ENCODE measurements around the gene NEDD8. TPM values are rescaled to one million over a fixed set of nuclear protein-coding genes. Genes with fewer than 3 reads are reported as not detected.

The NEDD8 gene
- total and polyA plus RNA-seq, 9 donors = 69.7 to 301 (median 134) TPM

DNA sequence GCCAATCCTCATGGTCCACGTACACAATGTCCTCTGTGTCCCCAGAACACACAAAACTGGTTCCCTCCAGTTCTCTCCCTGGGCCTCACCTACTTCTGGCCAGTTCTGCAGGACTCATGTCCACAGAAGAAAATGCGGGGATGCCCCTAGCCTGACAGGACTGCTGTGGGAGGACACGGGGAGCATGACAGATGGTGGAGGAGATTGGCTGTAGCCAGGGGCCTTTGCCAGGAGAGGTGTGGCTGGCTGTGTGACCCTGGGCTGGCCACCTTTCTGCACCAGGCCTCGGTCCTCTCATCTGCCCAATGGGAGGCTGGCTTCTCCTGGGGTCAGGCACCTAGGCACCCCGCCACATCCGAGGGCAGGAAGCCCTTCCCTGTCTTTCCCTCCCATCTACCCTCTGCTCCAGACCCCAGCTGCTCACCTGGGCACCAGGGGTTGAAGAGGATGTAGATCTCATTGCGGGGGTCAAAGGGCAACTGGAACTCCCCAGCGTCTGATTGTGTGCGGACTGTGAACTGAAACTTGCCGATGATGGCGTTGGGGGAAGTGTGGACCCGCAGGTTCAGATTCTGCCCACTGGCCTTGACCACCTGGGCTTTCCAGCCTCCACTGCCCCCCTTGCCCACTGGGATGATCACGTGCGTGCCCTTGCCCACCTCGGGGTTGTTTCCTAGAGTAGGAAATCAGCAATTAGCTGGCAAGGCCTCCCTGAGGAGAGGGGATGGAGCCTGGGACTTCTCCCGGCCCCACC, 28.0 kb upstream of the NEDD8 start:
- intact Hi-C loops (cut with DNase I) = no loop called here
- Histone ChIP-seq H3K4me1 (ENCODE audit: insufficient read depth) (peaks cover 3% of the 10 kb centered on the region), H3K27ac (no peak overlapping the region), H3K27me3 (no peaks in the 10 kb centered on the region), H3K36me3 (no peaks in the 10 kb centered on the region), H3K4me3 (no peak overlapping the region), H3K9me3 (no peaks in the 10 kb centered on the region)
- no peak for TF ChIP-seq POLR2A (IDR thresholded peaks at IDR 0.05)
- no peak for TF ChIP-seq EP300 (IDR thresholded peaks at IDR 0.05)
- TF ChIP-seq, protein P1, sequence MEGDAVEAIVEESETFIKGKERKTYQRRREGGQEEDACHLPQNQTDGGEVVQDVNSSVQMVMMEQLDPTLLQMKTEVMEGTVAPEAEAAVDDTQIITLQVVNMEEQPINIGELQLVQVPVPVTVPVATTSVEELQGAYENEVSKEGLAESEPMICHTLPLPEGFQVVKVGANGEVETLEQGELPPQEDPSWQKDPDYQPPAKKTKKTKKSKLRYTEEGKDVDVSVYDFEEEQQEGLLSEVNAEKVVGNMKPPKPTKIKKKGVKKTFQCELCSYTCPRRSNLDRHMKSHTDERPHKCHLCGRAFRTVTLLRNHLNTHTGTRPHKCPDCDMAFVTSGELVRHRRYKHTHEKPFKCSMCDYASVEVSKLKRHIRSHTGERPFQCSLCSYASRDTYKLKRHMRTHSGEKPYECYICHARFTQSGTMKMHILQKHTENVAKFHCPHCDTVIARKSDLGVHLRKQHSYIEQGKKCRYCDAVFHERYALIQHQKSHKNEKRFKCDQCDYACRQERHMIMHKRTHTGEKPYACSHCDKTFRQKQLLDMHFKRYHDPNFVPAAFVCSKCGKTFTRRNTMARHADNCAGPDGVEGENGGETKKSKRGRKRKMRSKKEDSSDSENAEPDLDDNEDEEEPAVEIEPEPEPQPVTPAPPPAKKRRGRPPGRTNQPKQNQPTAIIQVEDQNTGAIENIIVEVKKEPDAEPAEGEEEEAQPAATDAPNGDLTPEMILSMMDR (IDR thresholded peaks at IDR 0.05) = no peak
- 82 to 85% (median 83%) methylated on average over 16 of the region's 16 CpGs for WGBS, 3 donors
- no peak for DNase-seq

DNA sequence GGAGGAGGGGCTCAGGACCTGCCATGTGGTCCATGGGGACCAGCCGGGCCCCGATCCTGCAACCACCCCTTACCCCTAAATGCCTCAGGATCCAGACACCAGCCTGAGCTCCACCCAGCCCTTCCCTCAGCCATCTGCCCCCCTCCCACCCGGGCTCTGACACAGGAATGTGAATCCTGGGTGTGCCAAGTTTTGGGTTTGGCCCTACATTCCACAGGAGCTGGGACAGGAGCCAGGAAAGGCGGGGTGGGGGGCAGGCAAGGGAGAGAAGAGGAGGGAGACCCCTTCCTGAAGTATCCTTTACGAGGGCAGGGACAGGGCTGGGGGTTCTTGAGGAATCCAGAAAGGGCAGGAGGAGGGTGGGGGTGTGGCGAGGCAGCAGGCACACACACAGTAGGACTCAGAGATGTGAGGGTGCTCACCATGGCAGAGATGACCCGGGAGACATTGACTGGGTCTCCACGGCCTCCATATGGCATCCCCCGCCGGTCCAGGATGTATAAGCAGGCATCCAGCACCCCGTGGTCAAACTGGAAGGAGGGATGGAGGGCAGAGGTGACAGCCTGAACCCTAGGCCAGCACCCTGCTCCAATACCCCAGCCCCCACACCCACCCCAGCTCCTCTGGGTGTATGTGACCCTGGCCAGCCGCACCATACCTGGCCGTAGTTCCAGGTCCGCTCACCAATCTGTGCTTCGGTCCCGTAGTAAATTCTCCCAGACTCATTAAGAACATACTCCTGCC, 27.3 kb upstream of the NEDD8 start:
- no peak for TF ChIP-seq POLR2A (IDR thresholded peaks at IDR 0.05)
- no peak for TF ChIP-seq EP300 (IDR thresholded peaks at IDR 0.05)
- intact Hi-C loops (cut with DNase I) = no loop called here
- Histone ChIP-seq H3K27me3 (no peaks in the 10 kb centered on the region), H3K4me3 (no peak overlapping the region), H3K9me3 (no peaks in the 10 kb centered on the region), H3K27ac (no peak overlapping the region), H3K36me3 (no peaks in the 10 kb centered on the region), H3K4me1 (ENCODE audit: insufficient read depth) (peaks cover 3% of the 10 kb centered on the region)
- DNase-seq = peak in 4 of 5 donors; percentile 36 to 66 (median 49)
- whole genome bisulfite sequencing, 3 donors = 49 to 62% (median 51%) methylated on average over 16 of the region's 16 CpGs

DNA sequence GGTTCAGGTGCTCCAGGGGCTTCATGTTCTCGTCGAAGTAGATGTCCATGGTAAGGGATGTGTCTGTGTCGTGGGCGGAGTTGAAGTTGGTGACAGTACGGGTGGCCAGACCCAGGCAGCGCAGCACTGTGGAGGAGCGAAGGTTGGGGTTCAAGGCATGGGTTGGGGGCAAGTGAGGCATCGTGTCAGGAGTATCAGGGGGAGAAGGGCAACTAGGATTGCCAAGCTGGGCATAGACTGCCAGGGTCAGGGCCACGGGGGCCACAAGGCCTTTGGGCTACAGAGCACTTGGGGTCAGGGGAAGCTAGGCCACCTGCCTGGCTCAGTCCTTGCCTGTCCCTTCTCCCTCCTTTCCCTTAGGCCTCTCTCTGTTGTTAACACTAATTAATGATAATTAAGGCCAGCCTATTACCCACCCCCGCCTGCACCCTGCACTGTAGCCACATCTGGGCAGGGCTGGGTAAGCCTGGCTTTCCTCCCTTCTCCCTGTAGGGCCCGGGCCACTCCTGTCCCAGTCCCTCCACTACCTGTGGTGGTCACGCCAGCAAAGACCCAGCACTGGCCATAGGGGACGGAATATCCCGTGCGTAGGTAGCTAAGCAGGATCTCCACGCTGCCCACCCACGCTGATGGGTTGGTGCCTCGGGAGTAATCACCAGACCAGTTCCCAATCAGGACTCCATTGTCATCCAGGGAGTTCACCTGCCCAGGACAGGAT, 26.5 kb upstream of the NEDD8 start:
- 83 to 88% (median 87%) methylated on average over 18 of the region's 18 CpGs for WGBS, 3 donors
- Histone ChIP-seq H3K27ac (no peak overlapping the region), H3K9me3 (no peaks in the 10 kb centered on the region), H3K4me3 (no peak overlapping the region), H3K27me3 (no peaks in the 10 kb centered on the region), H3K4me1 (ENCODE audit: insufficient read depth) (peaks cover 3% of the 10 kb centered on the region), H3K36me3 (no peaks in the 10 kb centered on the region)
- intact Hi-C loops (cut with DNase I) = no loop called here
- TF ChIP-seq POLR2A (IDR thresholded peaks at IDR 0.05) (no peak), EP300 (IDR thresholded peaks at IDR 0.05) (no peak)
- peak in 1 of 5 donors; percentile 26 for DNase-seq

DNA sequence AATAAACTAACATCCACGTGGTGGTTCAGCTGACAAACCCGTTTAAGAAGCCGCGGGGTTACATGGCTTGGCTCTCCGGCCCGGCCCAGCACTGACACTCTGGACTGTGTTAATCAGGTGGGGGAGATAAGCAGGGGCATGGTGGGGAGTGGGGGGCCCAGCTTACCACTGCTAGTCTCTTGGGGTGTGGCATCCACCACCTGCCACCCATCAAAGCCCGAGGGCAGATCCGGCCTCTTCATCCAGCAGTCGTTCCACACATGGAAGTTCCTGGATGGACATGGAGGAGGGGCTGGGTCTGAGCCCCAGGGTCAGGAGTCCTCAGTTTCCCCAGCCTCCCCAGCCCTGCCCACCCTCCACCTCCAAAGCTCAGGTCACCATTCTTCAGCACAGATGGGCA, 26.0 kb upstream of the NEDD8 start:
- H3K4me3 ChIP-seq = no peak overlapping the region
- H3K27ac ChIP-seq = no peak overlapping the region
- peak in 1 of 5 donors; percentile 19 for DNase-seq
- TF ChIP-seq EP300 (IDR thresholded peaks at IDR 0.05) = no peak
- no peak for TF ChIP-seq POLR2A (IDR thresholded peaks at IDR 0.05)
- TF ChIP-seq, protein P1 (IDR thresholded peaks at IDR 0.05) = no peak
- intact Hi-C loops (cut with DNase I) = no loop called here
- H3K9me3 ChIP-seq = no peaks in the 10 kb centered on the region
- peaks cover 3% of the 10 kb centered on the region for H3K4me1 ChIP-seq (ENCODE audit: insufficient read depth)
- 75 to 79% (median 76%) methylated on average over 9 of the region's 9 CpGs for WGBS, 3 donors
- no peaks in the 10 kb centered on the region for H3K27me3 ChIP-seq
- no peaks in the 10 kb centered on the region for H3K36me3 ChIP-seq

DNA sequence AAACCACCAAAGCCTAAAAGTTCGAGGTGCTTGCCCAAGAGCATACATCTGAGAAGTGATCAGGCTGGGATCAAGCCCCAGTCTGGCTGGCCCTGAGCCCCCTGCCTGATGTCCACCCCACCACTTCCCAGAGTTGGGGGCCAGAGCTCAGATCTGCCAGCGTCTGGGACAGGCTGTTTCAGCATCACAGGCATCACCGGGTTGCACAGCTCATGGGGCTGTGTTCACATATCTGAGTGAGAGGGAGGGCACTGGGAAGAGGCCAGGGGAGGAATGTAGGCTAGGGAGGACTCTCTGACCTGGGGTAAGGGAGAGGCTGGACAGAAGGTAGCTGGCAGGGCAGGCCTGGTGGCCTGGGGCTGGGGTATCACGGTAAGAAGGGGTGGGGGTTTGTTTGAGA, 24.8 kb upstream of the NEDD8 start:
- intact Hi-C loops (cut with DNase I) = no loop called here
- no peak overlapping the region for H3K27ac ChIP-seq
- DNase-seq = peak in 1 of 5 donors; percentile 17
- TF ChIP-seq EP300 (IDR thresholded peaks at IDR 0.05) (no peak), POLR2A (IDR thresholded peaks at IDR 0.05) (no peak)
- TF ChIP-seq, protein P1 (IDR thresholded peaks at IDR 0.05) = no peak
- peaks cover 3% of the 10 kb centered on the region for H3K4me1 ChIP-seq (ENCODE audit: insufficient read depth)
- H3K9me3 ChIP-seq = no peaks in the 10 kb centered on the region
- WGBS, 3 donors = 31 to 42% (median 35%) methylated on average over 4 of the region's 4 CpGs
- no peaks in the 10 kb centered on the region for H3K27me3 ChIP-seq
- H3K36me3 ChIP-seq = no peaks in the 10 kb centered on the region
- no peak overlapping the region for H3K4me3 ChIP-seq
